PC-3 (cell line): ENCODE results near the gene TIMM17A. TPM values are rescaled to one million over a fixed set of nuclear protein-coding genes. Genes with fewer than 3 reads are reported as not detected.

ENCODE experiments used
- ATAC-seq: fragments of 200-7000 bp; cut with Tn5 transposase; 2 replicates; pipeline ENCODE4 v1.9.1; 2020; ENCODE audit warnings: mild to moderate bottlenecking, moderate library complexity
- BruUV-seq: library from RNA; stranded (reverse); fragments of 400-500 nt; replicated peaks from 2 replicates; lab custom pipeline; 2021; lab: Mats Ljungman, UMichigan
- CTCF ChIA-PET: fragments of 300-600 bp; sonication (Branson Sonifier 250); formaldehyde crosslinking; loops from one replicate; lab custom pipeline; 2022; ENCODE audit warnings: antibody characterized with exemption; lab: Charles Lee
- POLR2A ChIA-PET: fragments of 300-600 bp; sonication (Branson Sonifier 250); formaldehyde crosslinking; loops from one replicate; lab custom pipeline; 2022; ENCODE audit warnings: antibody characterized with exemption; ENCODE audit not compliant: unreplicated experiment; lab: Charles Lee
- DNase-seq: peaks from one replicate; pipeline ENCODE4 v3.0.0-alpha.2; 2015
- H2AFZ ChIP-seq: fragments of 300-600 bp; sonication (generic); 2 replicates; pipeline ENCODE4 v1.6.0; 2016; ENCODE audit warnings: antibody characterized with exemption, low read length
- H3F3A ChIP-seq: fragments of 300-600 bp; sonication (generic); one replicate; pipeline ENCODE4 v1.6.0; 2017; ENCODE audit warnings: antibody characterized with exemption, low read length, control low read depth, mild to moderate bottlenecking; ENCODE audit not compliant: unreplicated experiment
- H3K27ac ChIP-seq: fragments of 300-600 bp; sonication (generic); 2 replicates; pipeline ENCODE4 v1.5.1; 2016; ENCODE audit warnings: mild to moderate bottlenecking, low read length
- H3K27me3 ChIP-seq: fragments of 300-600 bp; sonication (generic); 2 replicates; pipeline ENCODE4 v1.6.1; 2016; ENCODE audit warnings: low read length, mixed read lengths
- H3K36me3 ChIP-seq: fragments of 300-600 bp; sonication (generic); 2 replicates; pipeline ENCODE4 v1.6.1; 2016; ENCODE audit warnings: low read depth, mixed run types, low read length, mixed read lengths
- H3K4me1 ChIP-seq: fragments of 300-600 bp; sonication (generic); 2 replicates; pipeline ENCODE4 v1.5.1; 2016; ENCODE audit warnings: low read length; ENCODE audit not compliant: insufficient read depth
- H3K4me2 ChIP-seq: fragments of 300-600 bp; sonication (generic); 2 replicates; pipeline ENCODE4 v1.6.0; 2016; ENCODE audit warnings: low read length
- H3K4me3 ChIP-seq: fragments of 300-600 bp; sonication (generic); 2 replicates; pipeline ENCODE4 v1.5.1; 2016; ENCODE audit warnings: mild to moderate bottlenecking, low read length, mixed read lengths
- H3K79me2 ChIP-seq: fragments of 300-600 bp; sonication (generic); 2 replicates; pipeline ENCODE4 v1.6.1; 2017; ENCODE audit warnings: low read length, mixed read lengths
- H3K9ac ChIP-seq: fragments of 300-600 bp; sonication (generic); 2 replicates; pipeline ENCODE4 v1.6.0; 2016; ENCODE audit warnings: mild to moderate bottlenecking, low read length
- H3K9me2 ChIP-seq: fragments of 300-600 bp; sonication (generic); replicated peaks from 2 replicates; pipeline ENCODE4 v1.6.1; 2016; ENCODE audit warnings: mixed run types, low read length, mixed read lengths
- H3K9me3 ChIP-seq: fragments of 300-600 bp; sonication (generic); 2 replicates; pipeline ENCODE4 v1.6.1; 2016; ENCODE audit warnings: low read length, mixed read lengths
- H4K20me1 ChIP-seq: fragments of 300-600 bp; sonication (generic); 2 replicates; pipeline ENCODE4 v1.6.1; 2016; ENCODE audit warnings: low read length, mixed read lengths
- EZH2 ChIP-seq: fragments of 300-600 bp; sonication (generic); IDR thresholded peaks from one replicate; pipeline ENCODE4 v1.6.1; 2017; ENCODE audit warnings: antibody characterized with exemption, mild to moderate bottlenecking, low read length; ENCODE audit not compliant: unreplicated experiment
- EZH2phosphoT487 ChIP-seq: fragments of 300-600 bp; sonication (generic); IDR thresholded peaks from 2 replicates; pipeline ENCODE4 v1.6.1; 2018; ENCODE audit warnings: mild to moderate bottlenecking, antibody characterized with exemption, low read length, borderline replicate concordance
- intact Hi-C: fragments of 100-400 bp; cut with micrococcal nuclease; formaldehyde crosslinking; loops from 2 replicates; pipeline ENCODE4 v1.9.0; 2023
- total RNA-seq: library from RNA; depleted of rRNA; stranded (reverse); fragments of >200 nt; gene quantifications from 2 replicates; pipeline ENCODE4 v1.2.3, GENCODE V29; 2014
- TF ChIP-seq, protein P1 (sequence below): fragments of 300-600 bp; sonication (generic); conservative IDR thresholded peaks from 2 replicates; pipeline ENCODE4 v1.5.1; 2017; ENCODE audit warnings: antibody characterized with exemption, low read depth, mild to moderate bottlenecking, low read length

TIMM17A gene
- total RNA-seq, 1 experiment from 2014 or later = 57.7 TPM

DNA sequence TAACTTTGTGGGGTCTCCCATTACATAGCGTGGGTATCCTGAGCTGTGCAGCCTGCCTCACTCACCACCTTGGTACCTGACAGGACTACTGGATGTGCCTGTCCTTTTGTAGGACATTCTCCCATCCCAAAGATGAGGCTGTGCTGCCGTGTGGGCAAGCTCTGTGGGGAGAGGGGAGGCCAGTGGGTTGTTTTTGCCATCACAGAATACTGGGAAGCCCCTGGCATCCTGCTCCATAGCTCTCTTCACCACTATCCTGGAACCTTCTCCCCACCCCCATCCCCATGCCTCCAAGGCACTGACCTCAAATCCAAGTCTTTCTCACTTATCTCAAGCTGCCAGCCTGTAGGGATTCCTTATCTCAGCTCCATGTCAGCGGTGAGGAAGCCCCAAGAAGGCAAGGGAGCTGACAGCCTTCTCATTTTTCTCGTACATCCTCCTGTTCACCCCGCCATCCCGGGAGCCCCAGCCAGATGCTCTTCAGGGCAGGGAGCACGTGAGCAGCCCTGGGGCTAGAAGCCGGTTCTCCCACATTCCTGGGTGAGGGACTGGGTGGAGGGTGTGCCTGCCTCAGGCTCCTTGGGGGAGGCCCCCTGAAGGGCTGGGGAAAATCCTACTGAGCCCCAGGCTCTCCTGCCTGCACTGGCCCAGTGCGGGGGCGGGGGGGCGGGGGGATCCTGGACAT is 52.6 kb downstream of the TIMM17A start:
- peak; percentile 6; the same call in 1 of the 2 replicates for ATAC-seq
- CTCF ChIA-PET = interaction anchor here (0.8 to 1.4 kb wide), 3 partner anchors 27 to 111 kb away, joined by 3 to 5 read pairs (median 4); no protein-coding TSS in a partner anchor
- no peak overlapping the region for H2AFZ ChIP-seq
- H3K27ac ChIP-seq = peak overlapping the region; percentile 97
- H3K9me3 ChIP-seq = no peaks in the 10 kb centered on the region
- POLR2A ChIA-PET = no interaction called here
- H3K36me3 ChIP-seq = peaks cover 22% of the 10 kb centered on the region
- H3K4me2 ChIP-seq = peak overlapping the region; percentile 98
- H3K79me2 ChIP-seq = peaks cover 33% of the 10 kb centered on the region
- H3K27me3 ChIP-seq = no peaks in the 10 kb centered on the region
- H3F3A ChIP-seq = no peaks in the 10 kb centered on the region
- H3K9ac ChIP-seq = peak overlapping the region; percentile 14
- intact Hi-C loops = no loop called here
- H3K9me2 ChIP-seq = no peaks in the 10 kb centered on the region
- TF ChIP-seq, protein P1, sequence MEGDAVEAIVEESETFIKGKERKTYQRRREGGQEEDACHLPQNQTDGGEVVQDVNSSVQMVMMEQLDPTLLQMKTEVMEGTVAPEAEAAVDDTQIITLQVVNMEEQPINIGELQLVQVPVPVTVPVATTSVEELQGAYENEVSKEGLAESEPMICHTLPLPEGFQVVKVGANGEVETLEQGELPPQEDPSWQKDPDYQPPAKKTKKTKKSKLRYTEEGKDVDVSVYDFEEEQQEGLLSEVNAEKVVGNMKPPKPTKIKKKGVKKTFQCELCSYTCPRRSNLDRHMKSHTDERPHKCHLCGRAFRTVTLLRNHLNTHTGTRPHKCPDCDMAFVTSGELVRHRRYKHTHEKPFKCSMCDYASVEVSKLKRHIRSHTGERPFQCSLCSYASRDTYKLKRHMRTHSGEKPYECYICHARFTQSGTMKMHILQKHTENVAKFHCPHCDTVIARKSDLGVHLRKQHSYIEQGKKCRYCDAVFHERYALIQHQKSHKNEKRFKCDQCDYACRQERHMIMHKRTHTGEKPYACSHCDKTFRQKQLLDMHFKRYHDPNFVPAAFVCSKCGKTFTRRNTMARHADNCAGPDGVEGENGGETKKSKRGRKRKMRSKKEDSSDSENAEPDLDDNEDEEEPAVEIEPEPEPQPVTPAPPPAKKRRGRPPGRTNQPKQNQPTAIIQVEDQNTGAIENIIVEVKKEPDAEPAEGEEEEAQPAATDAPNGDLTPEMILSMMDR = no peak
- TF ChIP-seq EZH2 = no peak
- TF ChIP-seq EZH2phosphoT487 = no peak
- peaks cover 25% of the 10 kb centered on the region for H4K20me1 ChIP-seq
- peaks cover 54% of the 10 kb centered on the region for H3K4me1 ChIP-seq
- DNase-seq = peak; percentile 91
- peak overlapping the region; percentile 45; the same call in 1 of the 2 replicates for H3K4me3 ChIP-seq
- BruUV-seq = TSS peak; percentile 16

DNA sequence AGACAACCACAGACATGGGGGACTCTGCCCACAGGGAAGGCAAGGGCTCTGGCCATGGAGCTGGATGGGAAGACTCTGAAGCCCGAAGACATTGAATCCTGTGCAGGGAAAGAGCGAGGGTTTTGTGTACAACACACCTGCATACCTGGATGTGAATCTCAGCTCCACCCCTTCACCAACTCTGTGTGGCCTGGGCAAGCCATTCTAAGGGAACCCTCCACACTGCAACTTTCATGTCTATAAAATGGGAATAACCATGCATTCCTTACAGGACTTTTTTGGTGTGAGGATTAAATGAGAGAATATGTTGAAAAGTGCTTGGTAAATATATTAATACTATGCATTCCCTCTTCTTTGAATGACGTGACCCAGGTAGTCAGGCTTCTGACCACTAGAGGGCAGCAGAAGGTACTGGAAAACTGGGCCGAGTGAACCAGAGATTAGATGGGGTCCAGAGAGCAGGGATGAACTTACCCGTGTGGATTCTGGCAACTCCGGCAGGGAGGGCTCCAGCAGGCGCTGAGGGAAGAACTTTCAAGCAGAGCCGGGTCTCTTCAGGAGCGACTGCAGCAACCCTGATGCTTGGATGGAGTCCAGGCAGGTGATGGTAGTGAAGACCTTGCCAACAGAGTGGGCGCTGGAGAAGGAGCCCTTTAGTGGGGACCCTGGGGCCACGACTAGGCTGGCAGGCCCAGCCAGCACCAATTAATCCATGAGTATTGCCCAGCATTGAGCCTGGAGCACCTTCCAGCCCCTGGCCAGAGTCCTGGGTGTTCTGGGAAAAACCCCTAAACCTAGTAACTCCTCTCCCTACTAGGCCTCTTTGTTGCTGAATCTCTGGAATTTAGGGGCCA is 54.2 kb downstream of the TIMM17A start:
- Histone ChIP-seq H3K79me2 (peaks cover 49% of the 10 kb centered on the region), H4K20me1 (peaks cover 39% of the 10 kb centered on the region), H3K4me2 (peak overlapping the region; percentile 98), H3K4me1 (peaks cover 70% of the 10 kb centered on the region), H3K36me3 (peaks cover 34% of the 10 kb centered on the region), H2AFZ (no peak overlapping the region), H3K27ac (peak overlapping the region; percentile 97), H3K27me3 (no peaks in the 10 kb centered on the region), H3K9me3 (no peaks in the 10 kb centered on the region), H3K9me2 (no peaks in the 10 kb centered on the region), H3F3A (no peaks in the 10 kb centered on the region), H3K4me3 (peak overlapping the region; percentile 95), H3K9ac (peak overlapping the region; percentile 85)
- TF ChIP-seq EZH2phosphoT487 (no peak), EZH2 (no peak)
- TF ChIP-seq, protein P1 = peak; percentile 85
- ChIA-PET CTCF (interaction anchor here (0.6 to 1.4 kb wide), 3 partner anchors 25 to 109 kb away, joined by 3 to 5 read pairs (median 3); no protein-coding TSS in a partner anchor), POLR2A (interaction anchor here (0.5 to 2.5 kb wide), 17 partner anchors 14 to 121 kb away, joined by 3 to 20 read pairs (median 4); no protein-coding TSS in a partner anchor)
- intact Hi-C loops = loop anchor here (1.0 to 2.0 kb wide), 4 partner anchors 9 to 110 kb away; no protein-coding TSS in a partner anchor
- ATAC-seq = peak; percentile 44
- peak; percentile 89 for DNase-seq
- TSS peak; percentile 36 for BruUV-seq
